Tibial nerve (tissue), 4 donors: ENCODE results near the gene B4GALT3. TPM values are rescaled to one million over a fixed set of nuclear protein-coding genes. Genes with fewer than 3 reads are reported as not detected.

Experiments used
- DNase-seq, 2 donors: peaks; one replicate each; pipeline ENCODE4 v3.0.0-alpha.2; 2019; ENCODE audit warnings: low spot score in 2 of 2
- H3K27ac ChIP-seq, 4 donors: fragments of 200-600 bp; sonication (generic) in 3 of 4; one replicate each; pipeline ENCODE4 v1.5.1; 2017 to 2019; ENCODE audit warnings: mild to moderate bottlenecking in 1 of 4
- H3K27me3 ChIP-seq, 2 donors: fragments of 200-600 bp; sonication (generic) in 1 of 2; one replicate each; pipeline versions ENCODE4 v1.5.1 to v1.6.0; 2017 to 2019
- H3K36me3 ChIP-seq, 3 donors: fragments of 200-600 bp; sonication (generic); one replicate each; pipeline ENCODE4 v1.5.1; 2018 to 2019
- H3K4me1 ChIP-seq, 4 donors: fragments of 200-600 bp; sonication (generic) in 3 of 4; one replicate each; pipeline ENCODE4 v1.5.1; 2017 to 2019
- H3K4me3 ChIP-seq, 4 donors: fragments of 200-600 bp; sonication (generic) in 3 of 4; one replicate each; pipeline ENCODE4 v1.5.1; 2017 to 2019; ENCODE audit warnings: mild to moderate bottlenecking in 1 of 4, moderate library complexity in 1 of 4
- H3K9me3 ChIP-seq, 4 donors: fragments of 200-600 bp; sonication (generic) in 3 of 4; one replicate each; pipeline ENCODE4 v1.5.1; 2017 to 2019
- CTCF ChIP-seq, 5 experiments: fragments of 200-600 bp in 3 of 5; fragments of 450-650 bp in 2 of 5; sonication (generic) in 3 of 5; IDR thresholded peaks; one replicate each; pipeline ENCODE4 v1.5.1; 2016 to 2019; ENCODE audit warnings: antibody characterized with exemption in 5 of 5, mild to moderate bottlenecking in 3 of 5, moderate library complexity in 2 of 5
- EP300 ChIP-seq, 2 donors: sonication (generic); formaldehyde crosslinking; IDR thresholded peaks; one replicate each; pipeline ENCODE4 v1.6.1; 2017; ENCODE audit warnings: antibody characterized with exemption in 2 of 2, mild to moderate bottlenecking in 1 of 2
- POLR2A ChIP-seq, 2 donors: fragments of 450-650 bp; IDR thresholded peaks; one replicate each; pipeline ENCODE4 v1.6.1; 2017; ENCODE audit warnings: antibody characterized with exemption in 2 of 2, mild to moderate bottlenecking in 2 of 2, moderate library complexity in 2 of 2
- WGBS, 2 donors: methylation state at CpG; one replicate each; pipeline ENCODE4 v1.1.5; 2018; 5-methylcytosine and 5-hydroxymethylcytosine counted together
- total RNA-seq, 4 donors: library from RNA; depleted of rRNA; stranded (reverse); fragments of >200 nt; gene quantifications; one replicate each; pipeline ENCODE4 v1.1.0, GENCODE V29; 2016

Gene B4GALT3
- total RNA-seq, 4 donors from 2014 or later: 18.8 to 41.4 (median 24.3) TPM

DNA sequence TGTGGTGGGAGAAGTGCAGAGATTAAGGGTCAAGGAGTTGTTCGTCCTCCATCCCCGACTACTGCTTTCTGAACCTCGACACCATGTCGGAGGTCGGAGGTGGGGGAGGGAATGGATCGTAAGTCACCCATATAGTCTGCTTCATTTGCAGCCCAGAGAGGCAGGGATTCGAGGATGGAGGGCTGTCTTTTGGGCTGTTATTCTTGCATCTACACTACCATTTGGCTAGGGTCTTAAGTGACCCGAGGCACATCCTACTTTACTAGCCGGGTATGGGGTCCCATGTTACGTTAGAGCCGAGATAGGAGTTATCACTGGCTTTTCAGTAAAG lies 17.4 kb downstream of the B4GALT3 start:
- H3K4me1 ChIP-seq: peaks cover 0 to 47% (median 18%) of the 10 kb centered on the region in 4 donors
- H3K9me3 ChIP-seq: no peaks in the 10 kb centered on the region
- H3K4me3 ChIP-seq: peak overlapping the region; percentile 73 to 96 (median 91)
- WGBS, 2 donors: 4% methylated on average over 11 of the region's 11 CpGs
- no peaks in the 10 kb centered on the region for H3K27me3 ChIP-seq
- DNase-seq: no peak
- H3K36me3 ChIP-seq: peaks cover 0 to 59% (median 0%) of the 10 kb centered on the region in 3 donors
- no peak for TF ChIP-seq POLR2A (IDR thresholded peaks at IDR 0.05)
- TF ChIP-seq EP300 (IDR thresholded peaks at IDR 0.05): no peak
- TF ChIP-seq CTCF (IDR thresholded peaks at IDR 0.05): no peak
- peak overlapping the region; percentile 71 to 95 (median 88) for H3K27ac ChIP-seq

DNA sequence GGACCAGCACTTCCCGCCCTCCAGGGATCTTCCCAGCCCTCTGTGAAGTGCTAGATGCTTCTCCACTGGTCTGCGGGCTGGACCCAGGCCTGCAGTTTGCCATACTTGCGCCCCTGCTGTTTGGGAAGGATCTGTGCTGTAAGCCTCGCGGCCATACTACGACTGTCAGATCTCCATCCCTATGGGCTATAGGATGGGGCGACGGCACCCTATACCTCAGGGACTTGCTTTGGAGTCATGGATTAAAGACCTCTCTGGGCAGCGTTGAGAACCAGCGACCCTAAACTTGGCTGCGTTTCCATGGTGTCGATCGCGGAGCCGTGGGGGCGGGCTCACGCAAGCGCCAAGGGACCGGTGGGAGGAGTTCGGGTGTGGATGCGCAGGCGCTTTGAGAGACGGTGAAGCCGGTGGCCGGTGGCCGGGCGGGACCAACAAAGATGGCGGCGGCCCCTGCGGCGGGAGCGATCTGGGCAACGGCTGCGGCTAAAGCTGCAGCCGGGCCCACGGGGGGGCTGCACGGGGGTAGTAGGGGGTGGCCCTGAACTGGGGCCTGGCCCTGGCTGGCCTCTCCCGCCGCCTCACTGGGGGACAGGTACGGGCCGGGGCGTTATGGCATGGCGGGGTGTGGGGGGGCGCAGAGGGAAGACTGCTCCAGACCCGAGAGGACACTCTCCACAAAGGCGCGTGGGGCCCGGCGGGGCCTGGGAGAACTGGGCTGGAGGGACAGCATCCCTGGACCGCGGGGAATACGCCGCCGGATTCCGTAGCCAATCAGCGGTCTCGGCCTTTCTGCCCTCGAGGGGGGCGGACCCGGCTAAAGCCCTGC lies 18.0 kb downstream of the B4GALT3 start, which contains the start of gene USP21:
USP21 (plus strand) TSS at position 414 of the 826 bp plus-strand sequence. CDS start 1,141 bp downstream, outside the sequence.
- peaks cover 0 to 51% (median 23%) of the 10 kb centered on the region in 4 donors for H3K4me1 ChIP-seq
- peak; percentile 32 to 63 for TF ChIP-seq POLR2A (IDR thresholded peaks at IDR 0.05)
- TF ChIP-seq CTCF (IDR thresholded peaks at IDR 0.05): peak in 3 of 5 experiments; percentile 19 to 32 (median 22)
- TF ChIP-seq EP300 (IDR thresholded peaks at IDR 0.05): peak; percentile 30 to 90
- H3K27me3 ChIP-seq: no peaks in the 10 kb centered on the region
- WGBS, 2 donors: 0 to 2% methylated on average over 55 to 59 of the region's 60 CpGs
- H3K27ac ChIP-seq: peak within 1 kb of the TSS; percentile 71 to 95 (median 88)
- peak within 1 kb of the TSS; percentile 73 to 96 (median 91) for H3K4me3 ChIP-seq
- H3K9me3 ChIP-seq: no peaks in the 10 kb centered on the region
- peak; percentile 84 to 88 for DNase-seq
- peaks cover 0 to 54% (median 0%) of the 10 kb centered on the region in 3 donors for H3K36me3 ChIP-seq

- 75 to 77% methylated on average over 9 of the region's 9 CpGs for WGBS, 2 donors
- DNase-seq: no peak
- no peak for TF ChIP-seq POLR2A (IDR thresholded peaks at IDR 0.05)
- TF ChIP-seq CTCF (IDR thresholded peaks at IDR 0.05): no peak
- no peak for TF ChIP-seq EP300 (IDR thresholded peaks at IDR 0.05)
- Histone ChIP-seq H3K4me1 (peaks cover 0 to 52% (median 24%) of the 10 kb centered on the region in 4 donors), H3K9me3 (no peaks in the 10 kb centered on the region), H3K4me3 (peak overlapping the region in 3 of 4 donors; percentile 73 to 93 (median 89)), H3K27ac (peak overlapping the region; percentile 71 to 95 (median 88)), H3K36me3 (peaks cover 0 to 47% (median 0%) of the 10 kb centered on the region in 3 donors), H3K27me3 (no peaks in the 10 kb centered on the region)
Measured at GRCh38 chr1:161158316-161159010, 18.8 kb downstream of the B4GALT3 start.

DNA sequence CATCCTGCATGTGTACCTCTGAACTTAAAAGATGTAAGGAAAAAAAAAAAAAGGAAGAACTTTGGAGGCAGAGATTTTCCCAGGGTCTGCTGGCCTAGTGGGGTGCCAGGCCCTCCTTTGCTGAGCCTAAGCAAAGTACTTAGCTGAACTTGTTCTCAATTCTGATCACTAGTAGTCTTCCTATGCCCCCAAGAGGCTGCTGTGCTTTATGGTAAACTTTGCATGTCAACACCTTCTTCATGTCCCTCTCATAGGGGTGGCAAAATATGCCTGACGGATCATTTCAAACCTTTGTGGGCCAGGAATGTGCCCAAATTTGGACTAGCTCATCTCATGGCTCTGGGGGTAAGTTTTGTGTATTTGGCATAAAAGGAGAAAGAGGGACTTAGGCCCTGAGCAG lies 19.4 kb downstream of the B4GALT3 start:
- TF ChIP-seq POLR2A (IDR thresholded peaks at IDR 0.05) (no peak), CTCF (IDR thresholded peaks at IDR 0.05) (no peak), EP300 (IDR thresholded peaks at IDR 0.05) (no peak)
- Histone ChIP-seq H3K4me3 (no peak overlapping the region), H3K27ac (no peak overlapping the region), H3K27me3 (no peaks in the 10 kb centered on the region), H3K9me3 (no peaks in the 10 kb centered on the region), H3K4me1 (peaks cover 0 to 57% (median 24%) of the 10 kb centered on the region in 4 donors), H3K36me3 (peaks cover 0 to 41% (median 0%) of the 10 kb centered on the region in 3 donors)
- 79 to 87% methylated on average over 1 of the region's 1 CpG for whole genome bisulfite sequencing, 2 donors
- no peak for DNase-seq
